ENCODE results near the gene USP31.

DNA sequence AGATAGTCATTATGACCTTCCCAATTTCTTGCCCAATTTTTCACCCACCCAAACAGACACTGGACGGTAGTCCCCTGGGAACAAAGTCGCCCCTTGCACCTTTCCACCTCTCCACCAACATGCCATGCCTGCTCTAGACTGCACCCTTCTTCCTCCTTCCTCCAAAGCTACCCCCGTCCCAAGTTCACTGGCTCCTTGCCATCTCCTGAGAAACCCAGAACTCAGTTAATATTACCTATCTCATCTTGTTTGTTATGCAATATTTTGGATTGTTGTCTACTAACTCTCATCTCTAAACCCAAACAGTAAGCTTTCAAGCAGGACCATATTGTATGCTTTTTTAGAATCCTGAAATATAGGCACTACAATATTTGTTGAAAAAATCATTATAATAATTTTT, 63.3 kb downstream of the USP31 start:
- TF ChIP-seq GATA3 (IDR thresholded peaks at IDR 0.05; ENCODE audit: low read depth, low read length), result no peak
- no peak for TF ChIP-seq GATA2 (IDR thresholded peaks at IDR 0.05; ENCODE audit: low read depth, low read length)

Data from SH-SY5Y (cell line).